Upper lobe of left lung (tissue), 6 donors: ENCODE results near the gene RNF38. TPM values are rescaled to one million over a fixed set of nuclear protein-coding genes. Genes with fewer than 3 reads are reported as not detected.

Experiments
- ATAC-seq, 2 donors: fragments of 200-7000 bp; cut with Tn5 transposase; one replicate each; pipeline ENCODE4 v1.9.1; 2022; ENCODE audit warnings: mild to moderate bottlenecking in 2 of 2, moderate library complexity in 2 of 2; ENCODE audit not compliant: low FRiP score in 2 of 2
- DNase-seq, 2 donors: peaks; one replicate each; pipeline ENCODE4 v3.0.0-alpha.2; 2019 to 2020
- H3K27ac ChIP-seq, 4 donors: fragments of 200-600 bp; sonication (generic); one replicate each; pipeline ENCODE4 v1.5.1; 2016 to 2019
- H3K27me3 ChIP-seq, 4 donors: fragments of 200-600 bp; sonication (generic); one replicate each; pipeline ENCODE4 v1.5.1; 2017 to 2019
- H3K36me3 ChIP-seq, 4 donors: fragments of 200-600 bp; sonication (generic); one replicate each; pipeline ENCODE4 v1.5.1; 2016 to 2019
- H3K4me1 ChIP-seq, 4 donors: fragments of 200-600 bp; sonication (generic); one replicate each; pipeline ENCODE4 v1.5.1; 2018 to 2019
- H3K4me3 ChIP-seq, 4 donors: fragments of 200-600 bp; sonication (generic); one replicate each; pipeline ENCODE4 v1.5.1; 2017 to 2019; ENCODE audit warnings: mild to moderate bottlenecking in 2 of 4, moderate library complexity in 1 of 4
- H3K9me3 ChIP-seq, 4 donors: fragments of 200-600 bp; sonication (generic); one replicate each; pipeline ENCODE4 v1.5.1; 2018 to 2019
- EP300 ChIP-seq, 4 donors: sonication (generic); formaldehyde crosslinking; IDR thresholded peaks; one replicate each; pipeline ENCODE4 v1.5.1; 2017; ENCODE audit warnings: antibody characterized with exemption in 4 of 4, control low read depth in 2 of 4
- POLR2A ChIP-seq, 4 donors: fragments of 450-650 bp; IDR thresholded peaks; one replicate each; pipeline ENCODE4 v1.5.1; 2016 to 2017; ENCODE audit warnings: antibody characterized with exemption in 4 of 4, mild to moderate bottlenecking in 2 of 4
- POLR2AphosphoS5 ChIP-seq, 2 donors: sonication (generic); formaldehyde crosslinking; IDR thresholded peaks; one replicate each; pipeline ENCODE4 v1.5.1; 2017; ENCODE audit warnings: antibody characterized with exemption in 2 of 2
- WGBS, 2 donors: methylation state at CpG; one replicate each; pipeline ENCODE4 v1.1.5; 2017 to 2018; 5-methylcytosine and 5-hydroxymethylcytosine counted together
- total RNA-seq, 6 donors: library from RNA; depleted of rRNA in 4 of 6; stranded (reverse); fragments of >200 nt in 4 of 6; gene quantifications; one replicate each; pipeline versions ENCODE4 v1.1.0 to v1.2.1, GENCODE V29; 2016 to 2021
- TF ChIP-seq, protein P1 (sequence below), 6 experiments: fragments of 450-650 bp in 4 of 6; fragments of 200-600 bp in 2 of 6; sonication (generic) in 2 of 6; IDR thresholded peaks; one replicate each; pipeline ENCODE4 v1.5.1; 2016 to 2019; ENCODE audit warnings: antibody characterized with exemption in 6 of 6
- donor health status: DM: no; HTN: no; CAD: no; lungs with moderate emphysema.
- donor health status: DM: no; HTN: yes; CAD: no; lungs with severe emphysema.

RNF38 gene
- total RNA-seq, 6 donors from 2014 or later = 17.4 to 41.9 (median 34.3) TPM

DNA sequence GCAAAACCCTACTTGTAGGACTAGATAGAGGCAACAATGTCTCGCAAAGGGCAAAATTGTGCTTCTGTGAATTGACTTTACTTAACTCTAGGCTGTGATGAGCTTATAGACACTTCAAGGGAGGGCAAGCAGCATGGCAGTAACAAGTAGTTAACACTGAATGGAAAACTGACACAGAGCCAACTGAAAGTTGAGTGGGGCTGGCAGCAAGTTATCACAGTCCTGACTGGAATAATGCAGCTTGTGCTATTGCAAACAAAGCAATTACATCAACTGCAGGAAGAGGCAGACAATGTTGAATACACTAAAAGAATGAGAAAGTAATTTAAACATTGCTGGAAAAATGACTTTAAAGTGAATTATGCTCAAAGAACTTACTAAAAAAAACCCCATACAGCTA lies 62.2 kb downstream of the RNF38 start:
- no peak for ATAC-seq
- TF ChIP-seq POLR2AphosphoS5 (IDR thresholded peaks at IDR 0.05) = no peak
- TF ChIP-seq EP300 (IDR thresholded peaks at IDR 0.05) = no peak
- Histone ChIP-seq H3K4me3 (no peak overlapping the region), H3K27ac (no peak overlapping the region), H3K9me3 (no peaks in the 10 kb centered on the region), H3K27me3 (no peaks in the 10 kb centered on the region), H3K4me1 (peaks cover 0 to 6% (median 0%) of the 10 kb centered on the region in 4 donors), H3K36me3 (peaks cover 9 to 90% (median 42%) of the 10 kb centered on the region in 4 donors)
- peak in 1 of 2 donors; percentile 36 for DNase-seq
- 70 to 78% methylated on average over 1 of the region's 1 CpG for WGBS, 2 donors

DNA sequence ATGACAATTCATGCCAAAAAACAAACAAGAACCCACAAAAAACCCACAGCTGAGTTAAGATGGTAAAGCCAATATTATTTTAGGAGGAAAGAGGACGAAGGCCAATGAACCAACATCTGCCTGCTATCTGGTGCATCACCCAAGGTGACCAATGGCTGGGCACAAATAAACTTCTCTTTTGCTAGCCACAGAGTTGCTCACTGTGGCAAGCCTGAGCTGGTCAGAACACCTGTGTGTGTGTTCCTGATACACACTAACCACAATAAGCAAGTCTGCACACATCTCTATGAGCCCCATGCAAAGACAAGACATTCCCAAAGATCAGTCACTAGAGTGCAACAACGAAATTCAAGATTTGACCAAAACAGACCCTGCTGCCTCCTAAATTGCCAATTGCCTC lies 63.1 kb downstream of the RNF38 start:
- TF ChIP-seq EP300 (IDR thresholded peaks at IDR 0.05) (no peak), POLR2A (IDR thresholded peaks at IDR 0.05) (no peak)
- H3K27me3 ChIP-seq = no peaks in the 10 kb centered on the region
- peaks cover 9 to 81% (median 39%) of the 10 kb centered on the region in 4 donors for H3K36me3 ChIP-seq
- no peak overlapping the region for H3K27ac ChIP-seq
- no peaks in the 10 kb centered on the region for H3K9me3 ChIP-seq
- WGBS, 2 donors = 88 to 100% methylated on average over 2 of the region's 2 CpGs
- peaks cover 0 to 6% (median 0%) of the 10 kb centered on the region in 4 donors for H3K4me1 ChIP-seq
- ATAC-seq (no peak), DNase-seq (no peak)
- no peak overlapping the region for H3K4me3 ChIP-seq

DNA sequence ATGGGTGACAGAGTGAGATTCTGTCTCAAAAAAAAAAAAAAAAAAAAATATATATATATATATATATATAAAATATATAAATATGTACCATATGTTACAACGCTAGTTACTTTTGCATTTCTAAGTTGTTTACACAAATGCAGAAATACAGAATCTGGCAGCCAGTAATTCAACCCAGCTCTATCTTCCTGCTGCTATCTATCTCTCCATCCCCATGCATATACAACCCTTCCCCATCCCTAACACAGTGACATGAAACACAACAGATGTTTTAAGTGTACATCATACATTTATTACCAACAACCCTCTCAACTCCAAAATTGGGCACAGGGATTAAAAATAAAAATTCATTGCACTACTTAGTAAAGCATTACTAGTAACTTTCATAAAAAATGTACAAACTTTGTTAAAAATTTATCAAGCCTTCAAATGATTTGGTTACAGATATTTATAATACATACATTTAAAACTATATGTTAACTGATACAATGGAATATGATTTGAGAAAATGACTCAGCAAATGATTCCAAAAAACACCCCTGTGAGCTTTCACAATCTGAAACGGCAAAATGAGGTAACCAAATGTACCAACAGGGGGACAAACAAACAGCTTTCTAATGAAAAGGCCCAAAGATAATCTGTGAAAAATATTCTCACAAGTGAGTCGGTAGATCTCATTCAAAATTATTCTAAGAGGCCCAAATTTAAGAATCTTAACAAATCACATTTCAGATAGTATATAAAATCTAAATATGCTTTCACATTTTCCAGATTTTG lies 63.8 kb downstream of the RNF38 start:
- H3K27ac ChIP-seq = no peak overlapping the region
- peaks cover 0 to 6% (median 0%) of the 10 kb centered on the region in 4 donors for H3K4me1 ChIP-seq
- ATAC-seq (no peak), DNase-seq (no peak)
- H3K9me3 ChIP-seq = no peaks in the 10 kb centered on the region
- H3K4me3 ChIP-seq = no peak overlapping the region
- 80 to 85% methylated on average over 3 of the region's 3 CpGs for WGBS, 2 donors
- peaks cover 9 to 75% (median 34%) of the 10 kb centered on the region in 4 donors for H3K36me3 ChIP-seq
- TF ChIP-seq POLR2A (IDR thresholded peaks at IDR 0.05) (no peak), POLR2AphosphoS5 (IDR thresholded peaks at IDR 0.05) (no peak), EP300 (IDR thresholded peaks at IDR 0.05) (no peak)
- TF ChIP-seq, protein P1, sequence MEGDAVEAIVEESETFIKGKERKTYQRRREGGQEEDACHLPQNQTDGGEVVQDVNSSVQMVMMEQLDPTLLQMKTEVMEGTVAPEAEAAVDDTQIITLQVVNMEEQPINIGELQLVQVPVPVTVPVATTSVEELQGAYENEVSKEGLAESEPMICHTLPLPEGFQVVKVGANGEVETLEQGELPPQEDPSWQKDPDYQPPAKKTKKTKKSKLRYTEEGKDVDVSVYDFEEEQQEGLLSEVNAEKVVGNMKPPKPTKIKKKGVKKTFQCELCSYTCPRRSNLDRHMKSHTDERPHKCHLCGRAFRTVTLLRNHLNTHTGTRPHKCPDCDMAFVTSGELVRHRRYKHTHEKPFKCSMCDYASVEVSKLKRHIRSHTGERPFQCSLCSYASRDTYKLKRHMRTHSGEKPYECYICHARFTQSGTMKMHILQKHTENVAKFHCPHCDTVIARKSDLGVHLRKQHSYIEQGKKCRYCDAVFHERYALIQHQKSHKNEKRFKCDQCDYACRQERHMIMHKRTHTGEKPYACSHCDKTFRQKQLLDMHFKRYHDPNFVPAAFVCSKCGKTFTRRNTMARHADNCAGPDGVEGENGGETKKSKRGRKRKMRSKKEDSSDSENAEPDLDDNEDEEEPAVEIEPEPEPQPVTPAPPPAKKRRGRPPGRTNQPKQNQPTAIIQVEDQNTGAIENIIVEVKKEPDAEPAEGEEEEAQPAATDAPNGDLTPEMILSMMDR (IDR thresholded peaks at IDR 0.05) = no peak
- no peaks in the 10 kb centered on the region for H3K27me3 ChIP-seq

DNA sequence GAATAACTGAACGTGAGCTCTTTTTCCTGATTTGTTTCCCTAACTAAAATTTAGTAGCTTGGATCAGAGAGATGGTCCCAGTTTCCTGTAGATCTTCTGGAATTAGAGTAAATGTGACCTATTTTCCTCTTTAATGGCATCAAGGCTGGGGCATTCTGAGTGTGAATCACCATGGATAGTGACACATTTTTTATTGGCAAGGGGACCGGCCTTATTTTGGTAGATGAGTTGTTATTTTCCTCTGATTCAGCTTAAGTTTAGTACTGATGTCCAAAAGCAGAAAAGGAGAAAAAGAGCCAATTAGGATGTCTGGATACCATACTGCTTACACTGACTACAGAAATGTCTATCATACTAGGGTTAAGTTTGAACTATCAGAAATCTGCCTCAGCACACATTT lies 68.1 kb downstream of the RNF38 start:
- DNase-seq (no peak), ATAC-seq (peak in 1 of 2 donors; percentile 20)
- H3K4me1 ChIP-seq = peaks cover 0 to 5% (median 0%) of the 10 kb centered on the region in 4 donors
- peaks cover 0 to 32% (median 8%) of the 10 kb centered on the region in 4 donors for H3K36me3 ChIP-seq
- WGBS, 2 donors = 65 to 84% methylated on average over 2 of the region's 2 CpGs
- no peak overlapping the region for H3K4me3 ChIP-seq
- no peak overlapping the region for H3K27ac ChIP-seq
- TF ChIP-seq EP300 (IDR thresholded peaks at IDR 0.05) = no peak
- TF ChIP-seq, protein P1 (IDR thresholded peaks at IDR 0.05) = no peak
- TF ChIP-seq POLR2AphosphoS5 (IDR thresholded peaks at IDR 0.05) = no peak
- no peak for TF ChIP-seq POLR2A (IDR thresholded peaks at IDR 0.05)
- no peaks in the 10 kb centered on the region for H3K27me3 ChIP-seq
- no peaks in the 10 kb centered on the region for H3K9me3 ChIP-seq

DNA sequence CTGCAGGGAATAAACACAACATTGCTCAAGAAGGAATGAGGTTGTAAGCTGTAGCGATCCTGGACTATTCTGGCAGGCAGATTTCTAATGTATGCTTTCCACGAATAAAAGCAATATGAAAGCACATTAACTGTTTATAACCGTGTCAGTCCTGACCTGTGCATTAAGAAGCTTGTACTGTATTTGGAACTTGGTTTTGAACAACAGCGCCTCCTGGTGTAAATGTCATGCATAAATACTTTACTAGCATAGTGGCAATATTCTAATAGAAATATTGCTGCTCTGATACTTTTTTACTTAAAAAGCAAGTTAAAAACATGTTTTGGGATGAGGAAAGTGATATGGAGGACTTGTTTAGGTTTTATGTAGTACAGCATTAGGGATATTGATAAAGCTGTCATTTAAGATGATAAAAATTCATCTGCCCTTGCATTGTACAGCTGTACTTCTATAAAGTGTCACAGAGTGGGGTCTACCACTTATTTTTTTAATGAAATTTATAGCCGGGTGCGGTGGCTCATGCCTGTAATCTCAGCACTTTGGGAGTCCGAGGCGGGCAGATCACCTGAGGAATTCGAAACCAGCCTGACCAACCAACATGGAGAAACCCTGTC lies 71.2 kb downstream of the RNF38 start:
- TF ChIP-seq EP300 (IDR thresholded peaks at IDR 0.05) (no peak), POLR2AphosphoS5 (IDR thresholded peaks at IDR 0.05) (no peak), POLR2A (IDR thresholded peaks at IDR 0.05) (no peak)
- TF ChIP-seq, protein P1 (IDR thresholded peaks at IDR 0.05) = peak; percentile 63 to 84 (median 76)
- Histone ChIP-seq H3K4me3 (no peak overlapping the region), H3K27ac (no peak overlapping the region), H3K27me3 (no peaks in the 10 kb centered on the region), H3K9me3 (no peaks in the 10 kb centered on the region), H3K4me1 (peaks cover 0 to 5% (median 0%) of the 10 kb centered on the region in 4 donors), H3K36me3 (peaks cover 0 to 7% (median 0%) of the 10 kb centered on the region in 4 donors)
- no peak for DNase-seq
- ATAC-seq = peak; percentile 56 to 74
- 31 to 42% methylated on average over 9 of the region's 9 CpGs for WGBS, 2 donors
